BLaER1 treated with 17β-estradiol and CSF1 and Interleukin-3, amounts not matched to agents 10 nM and 100 nM (cell line): Measurements from ENCODE around the gene EIF4EBP3.

Source experiments
- H3K27ac ChIP-seq, 11 experiments: shearing (Covaris generic); formaldehyde crosslinking; 2 replicates each; pipeline ENCODE4 v1.8.1; 2022
- H3K27me3 ChIP-seq, 11 experiments: shearing (Covaris generic); formaldehyde crosslinking; 2 replicates each; pipeline ENCODE4 v1.8.1; 2022
- H3K36me3 ChIP-seq, 11 experiments: shearing (Covaris generic); formaldehyde crosslinking; 2 replicates each; pipeline ENCODE4 v1.8.1; 2022
- H3K4me1 ChIP-seq, 10 experiments: shearing (Covaris generic); formaldehyde crosslinking; 2 replicates each; pipeline ENCODE4 v1.8.1; 2022
- H3K4me2 ChIP-seq, 11 experiments: shearing (Covaris generic); formaldehyde crosslinking; 2 replicates each; pipeline ENCODE4 v1.8.1; 2022
- H3K4me3 ChIP-seq, 10 experiments: shearing (Covaris generic); formaldehyde crosslinking; 2 replicates each; pipeline ENCODE4 v1.8.1; 2022
- H3K9ac ChIP-seq, 11 experiments: shearing (Covaris generic); formaldehyde crosslinking; 2 replicates each; pipeline ENCODE4 v1.8.1; 2022
- H3K9me3 ChIP-seq, 11 experiments: shearing (Covaris generic); formaldehyde crosslinking; replicated peaks in 1 of 11; 2 replicates each; pipeline ENCODE4 v1.8.1; 2022
- H4K20me1 ChIP-seq, 11 experiments: shearing (Covaris generic); formaldehyde crosslinking; 2 replicates each; pipeline ENCODE4 v1.8.1; 2022
- Cebpa-rat ChIP-seq, 11 experiments: shearing (Covaris generic); IDR thresholded peaks; 2 replicates each; pipeline ENCODE4 v1.8.1; 2022

EIF4EBP3 gene

GRCh38 chr5:140544986-140545385 lies 2.5 kb upstream of the EIF4EBP3 start:
- peaks cover 0 to 24% (median 0%) of the 10 kb centered on the region in 11 experiments; a peak in 7 of 22 replicates for H4K20me1 ChIP-seq
- no peaks in the 10 kb centered on the region for H3K27me3 ChIP-seq
- H3K4me3 ChIP-seq: no peak overlapping the region
- peaks cover 33 to 45% (median 36%) of the 10 kb centered on the region in 10 experiments for H3K4me1 ChIP-seq
- no peak overlapping the region for H3K9ac ChIP-seq
- no peak overlapping the region for H3K27ac ChIP-seq
- no peak for TF ChIP-seq Cebpa-rat (IDR thresholded peaks at IDR 0.05)
- H3K36me3 ChIP-seq: peaks cover 56 to 78% (median 70%) of the 10 kb centered on the region in 11 experiments
- H3K4me2 ChIP-seq: no peak overlapping the region
- no peaks in the 10 kb centered on the region for H3K9me3 ChIP-seq

- Histone ChIP-seq H3K4me3 (no peak overlapping the region), H3K36me3 (peaks cover 56 to 78% (median 70%) of the 10 kb centered on the region in 11 experiments), H3K9me3 (no peaks in the 10 kb centered on the region), H3K4me1 (peaks cover 39 to 51% (median 42%) of the 10 kb centered on the region in 10 experiments), H3K27me3 (no peaks in the 10 kb centered on the region), H3K27ac (no peak overlapping the region), H4K20me1 (peaks cover 0 to 30% (median 0%) of the 10 kb centered on the region in 11 experiments; a peak in 7 of 22 replicates), H3K4me2 (peak overlapping the region in 2 of 11 experiments; percentile 97; a peak in 1 of 22 replicates), H3K9ac (0 out of 22 replicates have a peak overlapping the region, but pooled peaks of 1 of the 11 experiments have one; percentile 3)
- TF ChIP-seq Cebpa-rat (IDR thresholded peaks at IDR 0.05): no peak
Measured at GRCh38 chr5:140545606-140546005, 1.9 kb upstream of the EIF4EBP3 start.

GRCh38 chr5:140546851-140547507 lies 483 bp upstream of the EIF4EBP3 start:
- Histone ChIP-seq H3K9me3 (no peaks in the 10 kb centered on the region), H3K36me3 (peaks cover 56 to 78% (median 70%) of the 10 kb centered on the region in 11 experiments), H3K27ac (peak overlapping the region; percentile 31 to 92 (median 88); a peak in 21 of 22 replicates), H3K27me3 (no peaks in the 10 kb centered on the region), H4K20me1 (peaks cover 0 to 43% (median 0%) of the 10 kb centered on the region in 11 experiments; a peak in 7 of 22 replicates), H3K9ac (peak overlapping the region; percentile 76 to 90 (median 80); a peak in 21 of 22 replicates), H3K4me2 (peak overlapping the region; percentile 86 to 98 (median 92)), H3K4me3 (peak overlapping the region; percentile 29 to 65 (median 54); a peak in 13 of 20 replicates), H3K4me1 (peaks cover 42 to 65% (median 55%) of the 10 kb centered on the region in 10 experiments)
- no peak for TF ChIP-seq Cebpa-rat (IDR thresholded peaks at IDR 0.05)

GRCh38 chr5:140548300-140548688 lies 832 bp downstream of the EIF4EBP3 start:
- no peaks in the 10 kb centered on the region for H3K27me3 ChIP-seq
- no peaks in the 10 kb centered on the region for H3K9me3 ChIP-seq
- peaks cover 42 to 78% (median 62%) of the 10 kb centered on the region in 10 experiments for H3K4me1 ChIP-seq
- peaks cover 0 to 57% (median 0%) of the 10 kb centered on the region in 11 experiments; a peak in 10 of 22 replicates for H4K20me1 ChIP-seq
- peaks cover 55 to 77% (median 68%) of the 10 kb centered on the region in 11 experiments for H3K36me3 ChIP-seq
- peak overlapping the region; percentile 76 to 90 (median 80) for H3K9ac ChIP-seq
- peak overlapping the region; percentile 86 to 98 (median 92) for H3K4me2 ChIP-seq
- H3K4me3 ChIP-seq: peak overlapping the region; percentile 45 to 65 (median 54)
- no peak for TF ChIP-seq Cebpa-rat (IDR thresholded peaks at IDR 0.05)
- H3K27ac ChIP-seq: peak overlapping the region; percentile 80 to 92 (median 88)

- Histone ChIP-seq H3K9ac (peak overlapping the region; percentile 76 to 90 (median 80)), H3K27me3 (no peaks in the 10 kb centered on the region), H4K20me1 (peaks cover 0 to 62% (median 0%) of the 10 kb centered on the region in 11 experiments; a peak in 10 of 22 replicates), H3K27ac (peak overlapping the region; percentile 80 to 92 (median 88)), H3K36me3 (peaks cover 54 to 77% (median 68%) of the 10 kb centered on the region in 11 experiments), H3K4me3 (peak overlapping the region in 7 of 10 experiments; percentile 45 to 65 (median 53); a peak in 13 of 20 replicates), H3K4me2 (peak overlapping the region; percentile 86 to 98 (median 92)), H3K4me1 (peaks cover 42 to 83% (median 67%) of the 10 kb centered on the region in 10 experiments), H3K9me3 (no peaks in the 10 kb centered on the region)
- no peak for TF ChIP-seq Cebpa-rat (IDR thresholded peaks at IDR 0.05)
Measured at GRCh38 chr5:140548791-140549190, 1.3 kb downstream of the EIF4EBP3 start.

- Histone ChIP-seq H4K20me1 (peaks cover 0 to 69% (median 2%) of the 10 kb centered on the region in 11 experiments; a peak in 10 of 22 replicates), H3K27me3 (no peaks in the 10 kb centered on the region), H3K27ac (peak overlapping the region; percentile 80 to 92 (median 88); a peak in 20 of 22 replicates), H3K36me3 (peaks cover 53 to 77% (median 65%) of the 10 kb centered on the region in 11 experiments), H3K4me1 (peaks cover 42 to 90% (median 74%) of the 10 kb centered on the region in 10 experiments), H3K4me2 (peak overlapping the region; percentile 86 to 98 (median 92)), H3K9me3 (no peaks in the 10 kb centered on the region), H3K4me3 (peak overlapping the region in 3 of 10 experiments; percentile 41 to 52 (median 45); a peak in 8 of 20 replicates), H3K9ac (peak overlapping the region in 9 of 11 experiments; percentile 8 to 90 (median 78); a peak in 15 of 22 replicates)
- no peak for TF ChIP-seq Cebpa-rat (IDR thresholded peaks at IDR 0.05)
Measured at GRCh38 chr5:140549237-140550144, 2.0 kb downstream of the EIF4EBP3 start.

- Histone ChIP-seq H3K9ac (peak overlapping the region in 6 of 11 experiments; percentile 24 to 90 (median 78); a peak in 8 of 22 replicates), H3K4me2 (peak overlapping the region in 8 of 11 experiments; percentile 86 to 98 (median 94); a peak in 16 of 22 replicates), H3K27ac (peak overlapping the region in 10 of 11 experiments; percentile 51 to 92 (median 88); a peak in 19 of 22 replicates), H4K20me1 (peaks cover 0 to 78% (median 6%) of the 10 kb centered on the region in 11 experiments; a peak in 10 of 22 replicates), H3K4me1 (peaks cover 48 to 99% (median 83%) of the 10 kb centered on the region in 10 experiments), H3K36me3 (peaks cover 49 to 78% (median 66%) of the 10 kb centered on the region in 11 experiments), H3K27me3 (no peaks in the 10 kb centered on the region), H3K9me3 (no peaks in the 10 kb centered on the region), H3K4me3 (peak overlapping the region in 3 of 10 experiments; percentile 5 to 84 (median 52); a peak in 5 of 20 replicates)
- no peak for TF ChIP-seq Cebpa-rat (IDR thresholded peaks at IDR 0.05)
Measured at GRCh38 chr5:140550147-140551079, 3.0 kb downstream of the EIF4EBP3 start.
